Measurements from ENCODE around the gene KATNBL1. TPM values are rescaled to one million over a fixed set of nuclear protein-coding genes. Genes with fewer than 3 reads are reported as not detected.
A peak's percentile ranks its signal among the peaks of the same experiment; 100 is the strongest.

The KATNBL1 gene
- total and polyA plus RNA-seq, 2 experiments from 2014 or later, result 55.4 to 166 TPM

DNA sequence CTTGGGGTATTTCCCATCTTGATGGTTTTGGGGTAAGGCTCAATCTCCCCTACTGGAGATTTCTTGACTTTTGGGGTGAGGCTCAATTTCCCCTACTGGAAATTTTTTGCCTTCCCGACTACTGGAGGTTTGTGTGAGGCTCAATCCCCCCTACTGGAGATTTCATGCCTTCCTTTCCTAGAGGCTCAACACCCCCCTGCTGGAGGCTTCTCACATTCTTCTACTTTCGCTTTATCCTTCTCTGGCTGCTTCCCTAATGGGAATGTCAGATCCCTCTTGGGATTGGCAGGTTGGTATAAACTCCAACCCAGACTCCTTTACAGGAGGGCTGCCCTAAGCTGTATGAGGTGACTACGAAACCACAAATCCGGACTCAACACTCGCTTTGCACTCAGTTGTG is 49.2 kb downstream of the KATNBL1 start:
- DNase-seq (ENCODE audit: low spot score), result no peak
- 90% methylated on average over 5 of the region's 5 CpGs for WGBS (ENCODE audit: low lambda C conversion rate, missing lambda C conversion rate)
- Histone ChIP-seq H4K20me1 (ENCODE audit: insufficient read depth, poor library complexity, severe bottlenecking) (no peaks in the 10 kb centered on the region), H3K27me3 (no peaks in the 10 kb centered on the region), H3K4me3 (no peak overlapping the region), H3K9me3 (ENCODE audit: low read depth) (no peaks in the 10 kb centered on the region), H3K4me2 (no peak overlapping the region), H3K4me1 (ENCODE audit: insufficient read depth) (peaks cover 3% of the 10 kb centered on the region), H3K27ac (peak overlapping the region; percentile 85), H3K36me3 (replicated peaks; ENCODE audit: insufficient read depth, low read depth) (no peaks in the 10 kb centered on the region), H3K79me2 (peaks cover 34% of the 10 kb centered on the region), H3K9me2 (replicated peaks; ENCODE audit: insufficient read depth) (no peaks in the 10 kb centered on the region), H2AFZ (no peak overlapping the region)
- no peak for TF ChIP-seq EZH2 (IDR thresholded peaks at IDR 0.05; ENCODE audit: borderline replicate concordance)

DNA sequence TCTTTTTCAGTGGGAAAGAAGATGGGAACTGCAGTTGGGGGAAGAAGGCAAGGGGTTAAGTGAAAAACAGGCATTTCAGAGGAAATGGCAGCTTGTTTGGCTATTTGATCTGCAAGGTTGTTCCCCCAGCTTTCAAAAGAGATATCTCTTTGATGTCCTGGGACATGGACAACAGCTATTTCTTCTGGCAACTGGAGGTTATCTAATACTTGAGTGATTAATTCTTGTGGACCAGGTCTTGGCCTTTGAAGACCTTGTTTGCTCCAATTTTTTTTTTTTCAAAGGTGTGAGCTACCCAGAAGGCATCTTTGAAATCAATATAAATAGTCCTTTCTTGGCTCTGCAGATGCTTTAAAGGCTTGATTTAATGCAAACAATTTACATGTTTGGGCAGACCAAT is 51.5 kb downstream of the KATNBL1 start:
- Histone ChIP-seq H3K9me3 (ENCODE audit: low read depth) (no peaks in the 10 kb centered on the region), H3K79me2 (peaks cover 10% of the 10 kb centered on the region), H3K36me3 (replicated peaks; ENCODE audit: insufficient read depth, low read depth) (no peaks in the 10 kb centered on the region), H3K4me2 (no peak overlapping the region), H4K20me1 (ENCODE audit: insufficient read depth, poor library complexity, severe bottlenecking) (no peaks in the 10 kb centered on the region), H3K4me1 (ENCODE audit: insufficient read depth) (peaks cover 3% of the 10 kb centered on the region), H3K4me3 (no peak overlapping the region), H3K27ac (no peak overlapping the region), H3K27me3 (no peaks in the 10 kb centered on the region), H3K9me2 (replicated peaks; ENCODE audit: insufficient read depth) (no peaks in the 10 kb centered on the region), H2AFZ (no peak overlapping the region)
- TF ChIP-seq EZH2phosphoT487 (IDR thresholded peaks at IDR 0.05; ENCODE audit: low read depth, severe bottlenecking, unreplicated experiment) (no peak), EZH2 (IDR thresholded peaks at IDR 0.05; ENCODE audit: borderline replicate concordance) (no peak)
- TF ChIP-seq, protein P1, sequence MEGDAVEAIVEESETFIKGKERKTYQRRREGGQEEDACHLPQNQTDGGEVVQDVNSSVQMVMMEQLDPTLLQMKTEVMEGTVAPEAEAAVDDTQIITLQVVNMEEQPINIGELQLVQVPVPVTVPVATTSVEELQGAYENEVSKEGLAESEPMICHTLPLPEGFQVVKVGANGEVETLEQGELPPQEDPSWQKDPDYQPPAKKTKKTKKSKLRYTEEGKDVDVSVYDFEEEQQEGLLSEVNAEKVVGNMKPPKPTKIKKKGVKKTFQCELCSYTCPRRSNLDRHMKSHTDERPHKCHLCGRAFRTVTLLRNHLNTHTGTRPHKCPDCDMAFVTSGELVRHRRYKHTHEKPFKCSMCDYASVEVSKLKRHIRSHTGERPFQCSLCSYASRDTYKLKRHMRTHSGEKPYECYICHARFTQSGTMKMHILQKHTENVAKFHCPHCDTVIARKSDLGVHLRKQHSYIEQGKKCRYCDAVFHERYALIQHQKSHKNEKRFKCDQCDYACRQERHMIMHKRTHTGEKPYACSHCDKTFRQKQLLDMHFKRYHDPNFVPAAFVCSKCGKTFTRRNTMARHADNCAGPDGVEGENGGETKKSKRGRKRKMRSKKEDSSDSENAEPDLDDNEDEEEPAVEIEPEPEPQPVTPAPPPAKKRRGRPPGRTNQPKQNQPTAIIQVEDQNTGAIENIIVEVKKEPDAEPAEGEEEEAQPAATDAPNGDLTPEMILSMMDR (IDR thresholded peaks at IDR 0.05; ENCODE audit: poor library complexity), result no peak
- no peak for DNase-seq (ENCODE audit: low spot score)

DNA sequence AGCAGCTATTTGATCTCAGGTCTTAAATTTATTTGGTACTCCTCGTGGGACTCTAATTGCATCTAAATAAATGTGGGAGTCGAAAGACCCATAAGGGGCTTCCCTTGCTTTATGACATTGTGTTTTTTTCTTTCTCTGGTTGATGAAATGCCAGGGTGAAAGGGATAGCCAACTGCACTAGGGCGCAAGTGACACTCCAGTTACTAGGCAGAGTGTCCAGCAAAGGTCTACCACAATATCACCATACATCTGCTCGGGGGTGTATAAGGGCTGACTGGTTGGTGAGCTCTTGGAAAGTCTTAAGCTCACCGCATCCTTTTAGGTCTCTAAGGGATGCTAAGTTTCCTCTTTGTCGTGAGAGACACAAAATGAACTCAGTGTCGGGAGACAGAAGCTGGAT is 54.0 kb downstream of the KATNBL1 start:
- H3K36me3 ChIP-seq (replicated peaks; ENCODE audit: insufficient read depth, low read depth), result no peaks in the 10 kb centered on the region
- H2AFZ ChIP-seq, result no peak overlapping the region
- DNase-seq (ENCODE audit: low spot score), result no peak
- no peaks in the 10 kb centered on the region for H3K4me1 ChIP-seq (ENCODE audit: insufficient read depth)
- H3K27me3 ChIP-seq, result no peaks in the 10 kb centered on the region
- no peak overlapping the region for H3K4me3 ChIP-seq
- no peak overlapping the region for H3K4me2 ChIP-seq
- H3K9me2 ChIP-seq (replicated peaks; ENCODE audit: insufficient read depth), result no peaks in the 10 kb centered on the region
- no peaks in the 10 kb centered on the region for H4K20me1 ChIP-seq (ENCODE audit: insufficient read depth, poor library complexity, severe bottlenecking)
- WGBS (ENCODE audit: low lambda C conversion rate, missing lambda C conversion rate), result 98% methylated on average over 7 of the region's 7 CpGs
- H3K27ac ChIP-seq, result peak overlapping the region; percentile 95
- TF ChIP-seq EZH2phosphoT487 (IDR thresholded peaks at IDR 0.05; ENCODE audit: low read depth, severe bottlenecking, unreplicated experiment) (no peak), EZH2 (IDR thresholded peaks at IDR 0.05; ENCODE audit: borderline replicate concordance) (no peak)
- TF ChIP-seq, protein P1 (IDR thresholded peaks at IDR 0.05; ENCODE audit: poor library complexity), result no peak
- H3K79me2 ChIP-seq, result no peaks in the 10 kb centered on the region
- H3K9me3 ChIP-seq (ENCODE audit: low read depth), result no peaks in the 10 kb centered on the region

DNA sequence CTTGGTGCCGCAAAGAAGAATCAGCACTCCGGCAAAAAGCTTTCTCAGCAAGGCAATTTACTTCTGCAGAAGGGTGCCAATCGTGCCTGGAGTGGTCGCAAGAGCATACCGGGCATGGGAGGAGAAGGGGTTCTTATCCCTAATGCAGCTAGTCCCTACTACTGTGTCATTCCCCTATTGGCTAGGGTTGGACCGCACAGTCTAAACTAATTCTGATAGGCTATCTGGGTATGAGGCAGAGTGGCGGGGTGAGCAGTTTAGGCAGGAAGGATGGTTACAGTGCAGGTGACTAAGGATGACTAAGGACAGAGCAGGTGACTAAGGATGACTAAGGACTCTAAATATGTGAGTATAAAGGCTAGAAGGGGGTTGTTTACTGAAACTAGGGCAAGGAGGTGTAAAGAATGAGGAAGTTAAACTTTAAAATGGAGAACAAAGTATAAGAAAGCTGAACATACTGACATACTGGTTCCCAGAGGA is 55.1 kb downstream of the KATNBL1 start:
- Histone ChIP-seq H2AFZ (no peak overlapping the region), H3K27me3 (no peaks in the 10 kb centered on the region), H3K27ac (peak overlapping the region; percentile 95), H3K9me3 (ENCODE audit: low read depth) (no peaks in the 10 kb centered on the region), H3K79me2 (no peaks in the 10 kb centered on the region), H3K36me3 (replicated peaks; ENCODE audit: insufficient read depth, low read depth) (no peaks in the 10 kb centered on the region), H3K4me3 (no peak overlapping the region), H3K4me1 (ENCODE audit: insufficient read depth) (no peaks in the 10 kb centered on the region), H4K20me1 (ENCODE audit: insufficient read depth, poor library complexity, severe bottlenecking) (no peaks in the 10 kb centered on the region), H3K9me2 (replicated peaks; ENCODE audit: insufficient read depth) (no peaks in the 10 kb centered on the region), H3K4me2 (peak overlapping the region; percentile 43)
- peak; percentile 74 for DNase-seq (ENCODE audit: low spot score)
- WGBS (ENCODE audit: low lambda C conversion rate, missing lambda C conversion rate), result 84% methylated on average over 7 of the region's 7 CpGs
- no peak for TF ChIP-seq EZH2phosphoT487 (IDR thresholded peaks at IDR 0.05; ENCODE audit: low read depth, severe bottlenecking, unreplicated experiment)
- TF ChIP-seq, protein P1 (IDR thresholded peaks at IDR 0.05; ENCODE audit: poor library complexity), result no peak
- no peak for TF ChIP-seq EZH2 (IDR thresholded peaks at IDR 0.05; ENCODE audit: borderline replicate concordance)
